ACHN (cell line): ENCODE results near the gene CD48.
A peak's percentile ranks its signal among the peaks of the same experiment; 100 is the strongest.

ENCODE experiments used
- DNase-seq: peaks from one replicate; pipeline ENCODE4 v3.0.0-alpha.2; 2015
- in situ Hi-C: cut with HindIII; loops from 2 replicates; pipeline ENCODE4 v1.10.0; 2017; ENCODE audit warnings: low sequenced_read_pairs, low pct_ligation_motif_present, low pct_unique_long_range_greater_than_20kb

Gene CD48, protein sequence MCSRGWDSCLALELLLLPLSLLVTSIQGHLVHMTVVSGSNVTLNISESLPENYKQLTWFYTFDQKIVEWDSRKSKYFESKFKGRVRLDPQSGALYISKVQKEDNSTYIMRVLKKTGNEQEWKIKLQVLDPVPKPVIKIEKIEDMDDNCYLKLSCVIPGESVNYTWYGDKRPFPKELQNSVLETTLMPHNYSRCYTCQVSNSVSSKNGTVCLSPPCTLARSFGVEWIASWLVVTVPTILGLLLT

GRCh38 chr1:160711602-160712311 lies at the start of gene CD48:
Gene CD48, minus strand, starts transcription at chr1:160711822. Its CDS starts 59 bp downstream, at chr1:160711763.
- no peak for DNase-seq
- in situ Hi-C loops = no loop called here

DNA sequence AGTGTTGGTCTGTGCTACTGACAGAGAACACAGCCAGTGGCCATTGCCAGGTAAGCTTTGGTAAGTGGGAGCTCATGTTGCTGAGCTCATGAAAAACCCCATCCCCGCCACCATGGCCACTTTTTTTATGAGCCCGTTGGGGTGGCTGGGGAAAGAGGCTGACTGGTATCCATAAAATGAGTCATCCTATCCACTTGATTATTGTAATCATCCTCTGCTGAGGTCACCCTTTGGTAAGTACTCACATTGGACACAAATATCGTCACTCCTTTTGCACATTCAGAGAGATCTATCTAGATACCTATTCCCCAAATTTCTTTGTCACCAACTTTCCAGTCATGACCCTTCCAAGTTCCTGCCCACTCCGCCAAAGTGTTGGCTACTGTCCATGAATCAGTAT lies 49.4 kb upstream of the CD48 start:
- DNase-seq = no peak
- in situ Hi-C loops = no loop called here

- in situ Hi-C loops = no loop called here
- DNase-seq = no peak
These were observed 48.1 kb upstream of the CD48 start for GRCh38 chr1:160759740-160760139.

DNA sequence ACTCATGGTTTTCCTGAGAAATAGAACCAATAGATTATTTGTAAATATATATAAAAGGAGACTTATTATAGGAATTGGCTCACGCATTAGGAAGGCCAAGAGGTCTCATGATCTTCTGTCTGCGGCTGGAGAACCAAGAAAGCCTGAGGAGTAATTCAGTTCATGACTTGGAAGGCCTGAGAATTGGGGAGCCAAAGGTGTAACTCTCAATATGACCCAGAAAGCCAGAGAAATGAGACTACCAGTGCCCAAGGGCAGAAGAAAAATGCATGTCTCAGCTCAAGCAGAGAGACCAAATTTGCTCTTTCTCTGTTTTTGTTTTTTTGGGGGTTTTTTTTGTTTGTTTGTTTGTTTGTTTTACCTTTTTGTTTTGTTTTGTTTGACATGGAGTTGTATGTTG lies 46.9 kb upstream of the CD48 start:
- in situ Hi-C loops = no loop called here
- DNase-seq = no peak

GRCh38 chr1:160756849-160757201 lies 45.2 kb upstream of the CD48 start:
- in situ Hi-C loops = no loop called here
- DNase-seq = no peak

DNA sequence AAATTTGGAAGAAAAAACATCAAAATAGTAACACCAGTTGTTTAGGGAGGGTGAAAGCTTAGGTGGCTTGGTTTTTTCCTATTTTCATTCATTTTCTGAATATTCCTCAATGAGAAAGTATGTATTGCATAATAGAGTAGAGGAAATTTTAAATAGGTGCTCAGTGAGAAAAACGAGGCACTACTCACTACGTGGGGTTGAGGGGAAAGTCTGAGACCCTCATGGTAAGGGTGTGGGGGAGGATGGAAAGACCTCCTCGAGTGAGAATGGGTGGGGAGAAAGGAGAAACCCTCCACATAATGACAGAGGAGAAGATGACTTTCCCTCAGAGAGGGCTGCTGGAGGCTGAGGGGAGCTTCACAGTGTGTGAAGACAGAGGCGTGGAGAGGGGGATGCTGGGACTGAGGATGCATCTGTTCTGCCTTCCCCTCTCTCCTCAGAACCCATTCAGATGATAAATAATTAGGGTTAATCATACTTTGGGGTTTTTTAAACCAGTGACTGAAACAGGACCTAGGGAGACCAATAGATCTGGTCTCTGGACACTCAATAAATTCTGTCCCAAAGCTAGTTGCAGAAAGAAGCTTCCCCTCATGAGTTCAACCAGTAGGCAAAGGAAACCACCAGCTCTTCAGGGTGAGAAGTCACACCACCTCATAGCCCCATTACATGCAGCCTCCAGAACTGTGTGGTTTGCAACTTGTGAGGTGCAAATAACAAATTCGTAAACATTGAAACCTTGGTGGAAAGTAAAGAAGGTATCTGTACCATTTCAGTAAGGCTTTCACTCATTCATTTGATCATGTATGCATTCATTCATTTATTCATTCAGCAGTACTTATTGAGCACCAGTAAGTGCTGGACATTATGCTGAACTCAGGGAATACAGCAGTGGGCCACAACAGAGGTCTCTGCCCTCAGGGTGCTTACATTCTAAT lies 44.6 kb upstream of the CD48 start:
- in situ Hi-C loops = no loop called here
- DNase-seq = no peak

DNA sequence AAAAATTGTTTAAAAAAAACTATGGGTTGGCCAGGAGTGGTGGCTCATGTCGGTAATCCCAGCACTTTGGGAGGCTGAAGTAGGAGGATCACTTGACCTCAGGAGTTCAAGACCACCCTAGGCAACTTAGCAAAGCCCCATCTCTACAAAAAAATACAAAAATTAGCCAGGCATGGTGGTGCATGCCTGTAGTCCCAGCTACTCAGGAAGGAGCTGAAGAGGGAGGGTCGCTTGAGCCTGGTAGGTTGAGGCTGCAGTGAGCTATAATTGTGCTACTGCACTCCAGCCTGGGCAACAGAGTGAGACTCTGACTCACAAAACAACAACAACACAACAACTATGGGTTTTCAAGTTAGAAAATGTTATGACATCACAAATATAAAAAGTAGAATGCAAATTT lies 43.8 kb upstream of the CD48 start:
- DNase-seq = no peak
- in situ Hi-C loops = no loop called here

GRCh38 chr1:160753594-160753993 lies 42.0 kb upstream of the CD48 start:
- in situ Hi-C loops = no loop called here

GRCh38 chr1:160752924-160753323 lies 41.3 kb upstream of the CD48 start:
- DNase-seq = no peak
- in situ Hi-C loops = no loop called here

More at GRCh38 chr1:160753594-160753993, 42.0 kb upstream of the CD48 start:
- DNase-seq = no peak

DNA sequence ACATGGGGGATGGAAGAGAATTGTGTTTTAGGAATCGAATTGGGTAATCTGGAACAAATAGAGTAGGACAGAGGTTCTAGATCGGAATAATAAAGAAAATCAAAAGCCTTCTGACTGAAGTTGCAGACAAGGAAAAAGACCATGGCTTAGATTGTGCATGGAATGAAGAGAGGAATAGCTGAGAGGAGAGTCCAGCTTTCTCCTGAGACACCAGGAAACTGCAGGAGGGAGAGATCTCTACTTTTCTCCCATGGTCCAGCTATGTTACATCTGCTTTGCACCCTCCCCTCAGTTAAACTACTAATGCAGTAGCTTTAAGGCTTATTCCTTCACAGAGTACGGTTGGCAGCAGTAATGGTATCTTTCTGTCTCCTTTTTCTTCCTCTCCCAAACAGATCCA lies 40.8 kb upstream of the CD48 start:
- no peak for DNase-seq
- in situ Hi-C loops = no loop called here

- no peak for DNase-seq
These were observed 39.0 kb upstream of the CD48 start for GRCh38 chr1:160750608-160751007.

DNA sequence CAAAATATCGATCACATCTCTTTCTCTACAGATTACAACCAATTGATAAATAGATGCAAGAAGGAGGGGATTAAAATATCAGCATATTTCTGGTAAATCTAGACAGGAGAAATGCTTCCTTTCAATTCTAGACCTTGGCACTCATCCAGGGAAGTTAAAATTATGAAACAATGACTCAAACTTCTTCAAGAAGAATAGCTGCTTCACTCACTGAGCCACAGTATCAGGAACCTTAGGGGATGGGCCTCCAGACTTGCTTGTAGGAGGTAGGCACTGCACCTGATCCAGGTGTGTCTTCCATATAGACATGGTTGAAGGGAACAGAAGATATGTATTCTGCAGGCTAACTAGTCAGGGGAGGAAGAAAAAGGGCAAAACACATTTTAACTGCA lies 37.3 kb upstream of the CD48 start:
- in situ Hi-C loops = no loop called here
- DNase-seq = no peak

More at GRCh38 chr1:160750608-160751007, 39.0 kb upstream of the CD48 start:
- in situ Hi-C loops = no loop called here

DNA sequence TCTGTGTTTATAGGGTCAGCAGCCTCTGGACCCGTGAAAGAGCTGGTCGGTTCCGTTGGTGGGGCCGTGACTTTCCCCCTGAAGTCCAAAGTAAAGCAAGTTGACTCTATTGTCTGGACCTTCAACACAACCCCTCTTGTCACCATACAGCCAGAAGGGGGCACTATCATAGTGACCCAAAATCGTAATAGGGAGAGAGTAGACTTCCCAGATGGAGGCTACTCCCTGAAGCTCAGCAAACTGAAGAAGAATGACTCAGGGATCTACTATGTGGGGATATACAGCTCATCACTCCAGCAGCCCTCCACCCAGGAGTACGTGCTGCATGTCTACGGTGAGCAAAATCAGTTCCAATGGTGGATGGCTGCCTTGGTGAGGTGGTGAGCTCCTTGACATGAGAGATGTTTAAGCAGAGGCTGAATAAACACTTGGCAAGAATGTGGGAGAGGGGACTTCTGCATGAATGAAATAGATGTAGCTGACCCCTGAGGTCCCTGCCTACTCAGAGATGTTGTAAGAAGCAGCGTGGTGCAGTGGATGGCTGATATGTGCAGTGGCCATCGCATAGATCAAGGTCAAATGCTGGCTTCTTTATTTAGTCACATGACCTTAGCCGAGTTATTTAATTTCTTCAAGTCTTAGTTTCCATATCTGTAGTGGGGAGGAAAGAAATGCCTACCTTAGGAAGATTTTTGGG lies 36.7 kb upstream of the CD48 start:
- in situ Hi-C loops = no loop called here
- DNase-seq = peak; percentile 29

- in situ Hi-C loops = no loop called here
- DNase-seq = no peak
These were observed 36.1 kb upstream of the CD48 start for GRCh38 chr1:160747717-160748116.

GRCh38 chr1:160746836-160747500 lies 35.3 kb upstream of the CD48 start:
- DNase-seq = no peak

DNA sequence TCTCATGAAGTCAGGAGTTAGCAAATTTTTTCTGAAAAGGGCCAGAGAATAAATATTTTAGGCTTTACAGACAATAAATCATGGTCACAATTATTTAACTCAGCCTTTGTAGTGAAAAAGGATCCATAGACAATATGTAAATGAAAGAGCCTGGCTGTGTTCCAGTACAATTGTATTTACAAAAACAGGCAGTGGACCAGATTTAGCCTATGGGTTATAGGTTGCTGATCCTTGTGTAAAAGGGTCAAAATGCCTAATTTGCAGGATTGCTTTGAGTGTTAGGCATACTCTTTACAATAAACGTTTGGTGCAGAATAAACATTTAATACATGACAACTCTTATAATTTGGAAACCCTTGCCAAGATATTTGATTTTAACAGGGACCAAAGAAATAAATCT lies 33.9 kb upstream of the CD48 start:
- DNase-seq = no peak
- in situ Hi-C loops = no loop called here

More at GRCh38 chr1:160746836-160747500, 35.3 kb upstream of the CD48 start:
- in situ Hi-C loops = no loop called here

DNA sequence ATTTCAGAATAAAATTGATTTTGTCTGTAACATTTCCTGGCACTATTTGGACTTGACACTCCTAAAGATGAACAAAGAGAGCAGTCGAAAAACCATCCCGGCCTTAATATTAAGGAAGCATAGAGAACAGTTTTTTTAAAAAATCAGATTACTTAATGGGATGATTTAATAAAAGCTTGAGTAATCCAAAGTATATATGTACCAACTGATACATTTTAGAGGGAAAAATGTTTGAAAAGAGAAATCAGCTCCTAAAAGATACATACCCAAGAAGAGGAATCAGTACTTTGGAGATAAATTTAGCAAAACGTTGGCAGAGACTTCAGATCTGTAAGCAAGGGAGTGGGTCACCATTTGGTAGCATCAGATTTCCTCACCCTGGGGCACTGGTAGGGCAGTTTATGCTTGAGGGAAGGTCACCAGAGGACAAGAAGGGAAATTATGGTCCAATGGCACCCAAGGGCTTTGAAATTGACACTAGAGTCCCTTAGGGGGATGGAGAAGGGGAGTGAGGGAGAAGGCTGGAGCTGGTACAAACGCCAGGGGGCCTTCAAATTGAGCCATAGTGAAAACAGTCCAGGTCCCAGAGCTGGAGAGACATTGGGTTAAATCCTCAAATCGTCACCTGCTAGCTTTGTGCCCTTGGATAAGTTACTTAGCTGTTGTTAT lies 33.4 kb upstream of the CD48 start:
- DNase-seq = no peak
- in situ Hi-C loops = no loop called here
